Ecto neural progenitor cell (in vitro differentiated cells): ENCODE results near the gene STBD1.
"Not testable (repeated sequence)": the region's sequence is repeated elsewhere in the genome, so short reads cannot be mapped to it uniquely, and the experiment has no call there.

Experiments
- DNase-seq: peaks from one replicate; pipeline ENCODE4 v3.0.0-alpha.2; 2018; ENCODE audit warnings: low spot score

STBD1 gene

GRCh38 chr4:76283900-76284299, 22.6 kb upstream of the STBD1 start:
- no peak for DNase-seq

DNA sequence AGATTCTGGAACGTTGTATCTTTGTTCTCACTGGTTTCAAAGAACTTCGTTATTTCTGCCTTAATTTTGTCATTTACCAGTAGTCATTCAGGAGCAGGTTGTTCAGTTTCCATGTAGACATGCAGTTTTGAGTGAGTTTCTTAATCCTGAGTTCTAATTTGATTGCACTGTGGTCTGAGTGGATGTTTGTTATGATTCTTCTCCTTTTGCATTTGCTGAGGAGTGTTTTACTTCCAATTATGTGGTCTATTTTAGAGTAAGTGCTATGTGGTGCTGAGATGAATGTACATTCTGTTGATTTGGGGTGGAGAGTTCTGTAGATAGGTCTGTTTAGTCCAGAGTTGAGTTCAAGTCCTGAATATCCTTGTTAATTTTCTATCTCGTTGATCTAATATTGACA, 18.7 kb upstream of the STBD1 start:
- DNase-seq: not testable (repeated sequence)

DNA sequence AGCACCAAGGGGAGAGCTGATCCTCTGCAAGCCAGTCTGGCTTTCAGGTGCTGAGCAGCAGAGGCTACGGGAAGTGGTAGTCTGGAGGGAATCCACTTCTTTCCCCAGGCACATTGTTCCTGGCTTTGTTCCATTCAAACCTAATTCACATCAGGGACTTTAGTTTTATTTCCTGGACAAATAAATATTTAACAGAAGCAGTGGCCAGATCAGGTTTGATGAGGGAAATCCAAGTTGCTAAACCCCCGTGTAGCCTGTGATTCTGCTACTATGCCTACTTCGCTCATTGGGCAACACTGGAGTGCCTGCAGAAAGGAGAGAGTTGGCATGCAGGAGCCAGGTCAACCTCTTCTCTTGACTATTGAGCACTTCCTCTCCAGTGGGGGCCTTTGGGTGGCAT, 13.8 kb upstream of the STBD1 start:
- no peak for DNase-seq

DNA sequence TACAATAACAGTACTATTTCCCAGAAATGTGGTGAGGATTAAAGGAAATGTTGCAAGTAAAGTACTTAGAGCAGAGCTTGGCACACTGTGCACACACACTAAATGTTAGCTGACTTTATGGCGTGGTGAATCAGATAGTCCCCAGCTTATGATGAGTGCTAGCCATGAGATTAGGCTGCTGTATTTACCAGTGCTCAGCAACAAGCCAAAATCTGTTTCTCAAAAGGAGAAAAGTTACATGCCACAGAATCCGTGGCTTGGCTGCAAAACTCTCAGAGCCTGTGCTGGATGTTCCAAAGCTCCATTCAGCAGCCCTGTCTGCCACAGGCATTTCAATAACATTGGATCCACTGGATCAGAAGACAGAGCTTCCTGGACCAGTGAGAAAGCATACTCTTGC, 12.8 kb upstream of the STBD1 start:
- no peak for DNase-seq

DNA sequence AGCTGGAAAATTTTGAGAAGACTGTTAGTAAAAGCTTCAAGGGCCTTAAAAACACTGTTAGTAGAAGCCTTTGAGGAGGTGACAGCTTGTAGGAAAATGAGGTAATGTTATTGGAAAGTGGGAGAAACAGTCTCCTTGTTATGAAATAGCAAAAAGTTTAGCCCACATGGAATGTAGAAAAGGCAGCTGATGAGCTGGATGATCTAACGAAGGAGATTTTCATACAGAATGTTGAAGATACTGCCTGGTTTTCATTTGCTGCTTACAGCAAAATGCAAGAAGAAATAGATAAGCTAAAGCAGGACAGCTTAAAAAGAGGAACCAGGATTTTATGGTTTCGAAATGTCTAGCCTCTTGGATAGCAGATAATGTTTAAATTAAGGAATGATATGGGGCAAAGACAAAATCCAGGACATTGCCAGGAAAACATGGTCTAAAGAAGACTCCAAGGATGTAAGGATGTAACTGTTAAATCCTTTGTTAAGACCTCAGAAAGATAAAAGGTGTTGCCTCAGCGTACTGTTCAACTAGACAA, 10.2 kb upstream of the STBD1 start:
- DNase-seq: no peak

DNA sequence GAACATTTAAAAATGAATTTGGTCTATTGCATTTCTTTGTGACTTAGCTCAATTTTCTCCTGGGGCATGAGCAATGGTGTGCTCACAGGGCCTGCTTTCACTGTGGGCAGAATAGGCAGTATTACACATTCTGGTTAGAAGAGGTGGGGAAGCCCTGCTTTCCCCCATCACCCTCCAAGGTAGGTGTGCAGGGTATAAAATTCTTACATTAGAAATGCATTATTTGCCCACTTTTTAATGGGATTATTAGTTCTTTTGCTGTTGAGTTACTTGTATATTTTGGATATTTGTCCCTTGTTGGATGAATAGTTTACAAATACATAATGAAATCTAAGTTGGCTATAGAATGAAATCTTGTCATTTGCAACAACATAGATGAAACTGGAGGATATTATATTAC, 8.3 kb upstream of the STBD1 start:
- DNase-seq: no peak

DNA sequence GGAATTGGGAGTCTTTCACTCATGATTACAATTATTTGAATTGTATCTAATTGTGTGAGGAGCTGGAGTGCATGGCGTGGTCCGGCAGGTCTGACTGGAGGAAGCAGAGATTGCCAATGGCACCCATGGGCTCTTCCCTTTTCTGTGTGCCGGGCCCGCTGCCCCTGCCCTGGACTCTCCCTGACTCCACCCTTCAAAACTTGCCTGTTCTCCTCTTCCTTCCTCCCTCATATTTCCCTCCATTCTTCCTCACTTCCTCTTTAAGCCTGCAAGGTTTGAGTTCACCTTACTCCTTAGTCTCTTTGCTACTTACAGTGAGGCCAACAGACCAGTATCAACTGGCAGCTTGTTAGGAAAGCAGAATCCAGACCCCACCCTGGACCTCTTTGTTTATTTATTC, 6.5 kb upstream of the STBD1 start:
- DNase-seq: no peak

GRCh38 chr4:76301068-76301774, 5.3 kb upstream of the STBD1 start:
- no peak for DNase-seq

- no peak for DNase-seq
Measured at GRCh38 chr4:76301775-76302162, 4.8 kb upstream of the STBD1 start.

GRCh38 chr4:76302826-76303438, 3.6 kb upstream of the STBD1 start:
- no peak for DNase-seq

- DNase-seq: no peak
Measured at GRCh38 chr4:76305033-76305687, 1.4 kb upstream of the STBD1 start.

DNA sequence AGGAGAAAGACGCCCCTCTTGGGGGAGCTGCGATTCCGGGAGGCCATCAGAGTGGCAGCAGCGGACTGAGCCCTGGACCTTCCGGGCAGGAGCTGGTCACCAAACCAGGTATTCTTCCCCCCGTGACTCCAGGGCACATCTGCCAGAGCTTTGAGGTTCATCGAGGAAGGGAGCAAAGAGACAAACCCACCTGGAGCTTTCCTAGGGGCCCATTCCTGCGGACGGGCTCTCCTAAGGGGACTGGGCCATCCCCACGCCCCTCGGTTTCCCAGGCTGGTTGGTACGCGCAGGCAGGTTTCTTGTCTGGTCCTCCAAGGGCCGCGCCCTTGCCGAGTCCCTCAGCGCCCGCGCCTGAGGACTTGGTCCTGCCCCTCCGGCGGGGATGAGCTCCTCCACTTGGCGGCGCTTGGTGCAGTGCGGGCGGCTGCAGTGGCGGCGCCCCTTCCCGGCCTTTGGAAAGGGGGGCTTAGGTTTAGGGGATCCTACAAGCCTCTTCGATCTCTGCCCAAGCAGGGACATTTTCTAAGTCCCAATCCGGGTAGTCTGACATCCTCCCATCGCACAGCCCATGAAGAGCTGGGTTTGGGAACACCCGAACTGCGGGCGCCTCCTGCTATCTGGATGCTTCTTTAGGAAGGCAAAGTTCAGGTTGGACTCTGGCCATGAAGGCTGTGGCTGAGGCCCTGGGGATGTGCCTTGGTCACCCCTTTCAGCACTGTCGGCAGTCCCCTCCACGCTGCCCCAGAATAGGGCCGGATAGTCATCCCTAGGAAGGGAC, 538 bp downstream of the STBD1 start:
- DNase-seq: peak; percentile 79

DNA sequence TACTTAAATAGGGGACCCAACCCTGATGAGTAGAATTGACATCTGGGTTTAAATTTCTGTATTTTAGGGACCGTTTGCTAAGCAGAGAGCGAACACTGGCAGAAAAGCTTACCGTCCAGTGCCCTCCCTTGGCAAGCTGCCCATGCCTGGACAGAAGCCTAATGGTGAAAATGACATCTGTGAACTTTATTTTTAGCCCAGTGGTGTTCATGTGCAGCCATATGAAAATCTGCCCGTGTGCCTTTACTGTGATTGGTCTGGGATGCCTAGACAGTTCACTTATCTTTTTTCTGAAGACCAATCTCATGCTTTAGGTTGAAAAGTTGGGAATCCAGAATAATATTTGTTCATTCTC, 1.1 kb downstream of the STBD1 start:
- no peak for DNase-seq

DNA sequence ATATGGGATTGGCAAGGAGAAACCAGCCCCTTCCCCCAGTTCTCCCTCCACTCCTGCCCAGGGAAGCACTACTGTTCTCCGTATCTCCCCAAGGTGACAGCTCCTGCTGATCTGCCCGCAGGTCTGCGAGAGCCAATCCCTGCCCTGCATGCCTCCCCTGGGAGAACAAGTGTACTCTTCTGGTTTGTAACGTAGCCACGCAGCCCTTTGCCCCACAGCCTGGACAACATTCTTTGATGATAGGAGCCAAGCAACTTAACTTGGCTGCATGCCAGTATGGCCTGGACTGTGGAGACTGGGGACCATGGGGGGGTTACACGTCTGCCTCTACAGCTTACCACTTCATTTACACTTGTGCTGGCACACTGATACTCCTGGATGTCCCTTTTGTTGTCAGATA, 2.0 kb downstream of the STBD1 start:
- DNase-seq: no peak

DNA sequence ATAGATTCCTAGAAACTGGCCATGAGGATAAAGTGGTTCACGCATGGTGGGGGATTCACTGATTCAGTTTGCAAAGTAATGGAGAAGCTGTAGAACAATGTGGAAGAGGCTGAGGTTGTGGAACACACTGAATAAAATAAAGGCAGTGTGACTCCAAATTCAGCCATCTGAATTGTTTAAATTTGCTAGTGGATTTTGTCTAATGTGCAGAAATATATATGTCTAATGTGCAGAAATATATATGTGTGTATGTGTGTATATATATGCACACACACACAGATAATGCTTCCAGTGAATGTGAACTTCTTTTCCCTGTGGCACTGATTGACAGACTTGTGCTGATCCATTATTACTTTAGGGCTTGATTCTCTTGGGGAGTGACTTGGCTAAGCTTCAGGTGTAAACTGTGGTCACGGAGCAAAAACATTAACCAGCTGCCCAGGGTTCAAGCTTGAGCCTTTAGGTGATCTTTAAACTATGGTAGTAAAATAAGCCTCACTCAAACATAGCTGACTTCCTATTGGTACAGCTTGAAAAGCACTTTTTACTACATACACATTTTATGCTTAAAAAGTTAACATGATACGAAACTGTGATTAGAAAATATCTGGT, 3.5 kb downstream of the STBD1 start:
- no peak for DNase-seq

DNA sequence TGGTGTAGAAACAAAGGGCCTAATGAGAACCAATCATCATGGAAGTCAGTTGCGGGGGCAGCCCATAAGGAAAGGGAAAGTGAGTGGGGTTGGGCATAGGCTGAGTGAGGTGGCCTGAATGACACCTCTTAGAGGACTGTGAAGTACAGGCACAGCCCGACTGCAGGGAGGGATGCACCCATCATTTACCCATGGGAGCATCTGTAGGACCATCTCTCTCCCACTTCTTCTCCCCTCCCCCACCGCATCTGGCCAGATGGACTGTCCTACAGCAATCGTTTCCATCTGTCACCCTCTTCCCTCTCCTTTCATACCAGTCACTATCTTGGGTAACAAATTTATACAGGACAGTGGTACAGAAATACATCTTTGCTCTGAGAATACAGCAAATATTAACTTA, 4.2 kb downstream of the STBD1 start:
- no peak for DNase-seq

DNA sequence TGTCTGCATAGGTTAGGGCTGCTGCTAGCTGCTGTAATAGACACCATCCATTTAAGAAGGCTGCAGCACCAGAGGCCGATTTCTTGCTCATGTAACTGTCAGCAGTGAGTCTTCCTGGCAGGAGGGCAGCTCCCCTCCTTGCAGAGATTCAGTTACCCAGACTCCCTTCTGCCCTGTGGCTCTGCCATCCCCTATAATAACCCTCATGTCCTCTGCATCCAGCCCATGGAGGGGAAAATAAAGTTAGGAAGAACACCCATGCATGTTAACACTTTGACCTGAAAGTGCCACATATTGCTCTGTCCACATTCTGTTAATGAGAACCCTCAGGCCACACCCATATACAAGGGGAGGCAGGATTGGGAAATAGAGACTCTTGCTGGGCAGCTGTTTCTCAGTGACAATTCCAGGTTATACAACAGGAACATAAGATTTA, 5.4 kb downstream of the STBD1 start:
- no peak for DNase-seq

- DNase-seq: no peak
Measured at GRCh38 chr4:76312457-76312856, 5.9 kb downstream of the STBD1 start.

DNA sequence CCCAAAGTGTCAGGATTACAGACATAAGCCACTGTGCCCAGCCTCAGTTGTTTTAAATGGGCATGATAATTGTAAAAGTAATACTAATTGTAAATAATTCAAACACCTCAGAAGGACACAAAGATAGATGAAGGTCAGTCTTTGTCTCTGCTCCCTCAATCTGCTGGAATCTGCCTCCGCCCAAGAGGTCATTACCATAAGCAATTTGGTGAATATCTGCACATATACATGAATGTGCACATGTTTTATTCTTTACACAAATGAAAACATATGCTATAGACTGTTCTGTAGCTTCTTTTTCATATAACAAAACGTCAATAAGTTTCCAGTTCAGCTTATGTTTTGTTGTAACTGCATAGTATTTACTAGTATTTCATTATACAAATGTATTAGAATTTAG, 7.0 kb downstream of the STBD1 start:
- DNase-seq: no peak

DNA sequence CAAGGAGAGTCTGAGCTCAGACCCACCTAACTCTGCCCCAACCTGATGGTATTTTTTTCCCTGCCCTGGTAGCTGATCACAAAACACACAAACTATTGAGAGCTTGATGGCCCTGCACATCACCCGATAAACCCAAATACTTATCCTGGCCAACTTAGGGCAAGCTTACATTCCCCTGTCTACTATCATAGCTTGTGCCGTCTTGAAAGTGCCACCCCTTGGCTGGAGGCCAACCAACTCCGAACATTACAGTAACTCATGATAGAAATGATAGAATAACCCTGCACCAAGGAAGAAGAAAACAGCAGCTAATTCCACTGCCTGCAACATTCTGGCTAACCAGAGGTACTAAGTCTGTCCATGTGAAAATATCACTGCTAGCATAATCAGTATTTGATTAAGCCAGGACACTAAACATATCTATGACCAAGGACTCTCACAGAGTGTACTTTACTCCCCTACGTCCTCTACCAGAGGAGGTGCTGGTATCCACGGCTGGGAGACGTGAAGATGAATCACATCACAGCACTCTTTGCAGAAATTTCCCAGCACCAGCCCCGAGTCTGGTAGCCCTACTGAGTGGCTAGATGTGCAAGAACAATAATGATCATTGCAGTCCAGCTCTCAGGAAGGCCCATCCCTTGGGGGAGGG, 8.9 kb downstream of the STBD1 start:
- no peak for DNase-seq

DNA sequence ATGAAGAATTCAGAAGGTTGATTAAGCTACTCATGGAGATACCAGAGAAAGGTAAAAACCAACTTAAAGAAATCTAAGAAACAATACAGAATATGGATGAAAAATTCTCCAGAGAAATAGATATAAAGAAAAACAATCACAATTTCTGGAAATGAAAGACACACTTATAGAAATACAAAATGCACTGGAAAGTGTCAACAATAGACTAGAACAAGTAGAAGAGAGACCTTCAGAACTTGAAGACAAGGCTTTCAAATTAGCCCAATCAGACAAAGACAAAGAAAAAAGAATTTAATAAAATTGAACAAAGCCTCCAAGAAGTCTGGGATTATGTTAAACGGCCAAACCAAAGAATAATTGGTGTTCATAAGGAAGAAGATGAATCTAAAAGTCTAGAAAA, 9.6 kb downstream of the STBD1 start:
- no peak for DNase-seq

GRCh38 chr4:76322236-76322635, 15.7 kb downstream of the STBD1 start:
- DNase-seq: no peak
